CD4-positive, alpha-beta T cell (primary cell): Measurements from ENCODE around the gene ARID3A. TPM values are rescaled to one million over a fixed set of nuclear protein-coding genes. Genes with fewer than 3 reads are reported as not detected.

ENCODE experiments used
- ATAC-seq: fragments of 200-7000 bp; cut with Tn5 transposase; one replicate; pipeline ENCODE4 v1.10.0; 2022; ENCODE audit warnings: mild to moderate bottlenecking; ENCODE audit not compliant: poor library complexity
- CTCF ChIA-PET: fragments of 350-600 bp; sonication (Branson Sonifier 250); formaldehyde crosslinking; loops from one replicate; lab custom pipeline; 2021; ENCODE audit warnings: antibody characterized with exemption, inconsistent platforms; lab: Charles Lee
- POLR2A ChIA-PET: fragments of 350-600 bp; sonication (Branson Sonifier 250); formaldehyde crosslinking; loops from one replicate; lab custom pipeline; 2021; ENCODE audit warnings: antibody characterized with exemption, inconsistent platforms; lab: Charles Lee
- DNase-seq, 14 experiments: peaks; one replicate each; pipeline ENCODE4 v3.0.0-alpha.2; 2013 to 2020; ENCODE audit warnings: mixed read lengths in 2 of 14
- H3K27ac ChIP-seq, 2 donors: one replicate each; pipeline versions ENCODE4 v1.5.1 to v1.7.0; 2013; ENCODE audit warnings: low read length in 2 of 2, low read depth in 1 of 2, mild to moderate bottlenecking in 1 of 2
- H3K27me3 ChIP-seq, 2 experiments: 1 replicate in 1 of 2; 2 replicates in 1 of 2; pipeline versions ENCODE4 v1.6.1 to v1.7.0; 2013; ENCODE audit warnings: low read length in 2 of 2, control low read depth in 1 of 2, mild to moderate bottlenecking in 1 of 2, moderate library complexity in 1 of 2; ENCODE audit not compliant: insufficient read depth in 2 of 2, control insufficient read depth in 1 of 2
- H3K36me3 ChIP-seq: one replicate; pipeline ENCODE4 v1.6.1; 2013; ENCODE audit warnings: low read length, control low read depth; ENCODE audit not compliant: insufficient read depth
- H3K4me1 ChIP-seq: one replicate; pipeline ENCODE4 v1.6.1; 2013; ENCODE audit warnings: low read length, control low read depth; ENCODE audit not compliant: insufficient read depth
- H3K4me3 ChIP-seq: one replicate; pipeline ENCODE4 v1.5.1; 2013; ENCODE audit warnings: mild to moderate bottlenecking, low read length, moderate library complexity
- H3K9me3 ChIP-seq, 2 experiments: 1 replicate in 1 of 2; 2 replicates in 1 of 2; pipeline versions ENCODE4 v1.6.1 to v1.7.0; 2013; ENCODE audit warnings: low read length in 2 of 2, mild to moderate bottlenecking in 2 of 2, control low read depth in 1 of 2, moderate library complexity in 1 of 2; ENCODE audit not compliant: control insufficient read depth in 1 of 2, insufficient read depth in 1 of 2
- H3K27ac Mint-ChIP-seq: one replicate; pipeline ENCODE4 v1.8.0; 2020; ENCODE audit warnings: mixed read lengths
- H3K27me3 Mint-ChIP-seq: one replicate; pipeline ENCODE4 v1.8.0; 2021; ENCODE audit warnings: mixed read lengths
- H3K36me3 Mint-ChIP-seq: one replicate; pipeline ENCODE4 v1.8.0; 2021; ENCODE audit warnings: low read depth, mixed read lengths
- H3K4me1 Mint-ChIP-seq: one replicate; pipeline ENCODE4 v1.8.0; 2021; ENCODE audit warnings: low read depth, mixed read lengths
- H3K4me3 Mint-ChIP-seq: one replicate; pipeline ENCODE4 v1.8.0; 2020; ENCODE audit warnings: mild to moderate bottlenecking, mixed read lengths
- H3K9me3 Mint-ChIP-seq: one replicate; pipeline ENCODE4 v1.8.0; 2020; ENCODE audit warnings: mixed read lengths
- CTCF ChIP-seq: fragments of 200-600 bp; IDR thresholded peaks from one replicate; pipeline ENCODE4 v1.8.0; 2022; ENCODE audit warnings: antibody characterized with exemption, mild to moderate bottlenecking
- intact Hi-C, 2 experiments: fragments of 100-400 bp; cut with DNase I in 1 of 2; cut with micrococcal nuclease in 1 of 2; formaldehyde crosslinking; loops; one replicate each; pipeline versions ENCODE4 v1.15.1 to v1.9.0; 2023 to 2025; cut with DNase I, micrococcal nuclease
- total RNA-seq, 174 experiments: library from RNA in 2 of 174; stranded (reverse) in 2 of 174; gene quantifications; one replicate each; pipeline ENCODE4 v1.2.3 and lab custom pipeline; 2021 to 2026

The ARID3A gene
- total RNA-seq, 2 experiments from 2014 or later, result 3.7 to 4.1 TPM

- intact Hi-C loops, result no loop called here
- no peak overlapping the region for H3K27ac Mint-ChIP-seq
- H3K9me3 ChIP-seq, result no peaks in the 10 kb centered on the region
- ATAC-seq (no peak), DNase-seq (no peak)
- peaks cover 41% of the 10 kb centered on the region for H3K36me3 ChIP-seq
- no peaks in the 10 kb centered on the region for H3K9me3 Mint-ChIP-seq
- H3K4me1 ChIP-seq, result peaks cover 20% of the 10 kb centered on the region
- no peak for TF ChIP-seq CTCF
- H3K27ac ChIP-seq, result no peak overlapping the region
- CTCF ChIA-PET, result no interaction called here
- peaks cover 0 to 10% of the 10 kb centered on the region in 2 experiments for H3K27me3 ChIP-seq
- H3K27me3 Mint-ChIP-seq, result peaks cover 7% of the 10 kb centered on the region
- H3K4me1 Mint-ChIP-seq, result peaks cover 8% of the 10 kb centered on the region
- POLR2A ChIA-PET, result no interaction called here
- no peak overlapping the region for H3K4me3 Mint-ChIP-seq
- peaks cover 23% of the 10 kb centered on the region for H3K36me3 Mint-ChIP-seq
- H3K4me3 ChIP-seq, result no peak overlapping the region
Measured at GRCh38 chr19:991932-992669, 66.3 kb downstream of the ARID3A start.

GRCh38 chr19:992670-993055 lies 66.8 kb downstream of the ARID3A start:
- DNase-seq (no peak), ATAC-seq (no peak)
- ChIA-PET CTCF (no interaction called here), POLR2A (no interaction called here)
- no peak overlapping the region for H3K27ac ChIP-seq
- H3K9me3 Mint-ChIP-seq, result no peaks in the 10 kb centered on the region
- H3K4me1 ChIP-seq, result peaks cover 23% of the 10 kb centered on the region
- H3K4me3 ChIP-seq, result no peak overlapping the region
- H3K27me3 ChIP-seq, result peaks cover 0 to 15% of the 10 kb centered on the region in 2 experiments
- H3K36me3 Mint-ChIP-seq, result peaks cover 23% of the 10 kb centered on the region
- peaks cover 8% of the 10 kb centered on the region for H3K27me3 Mint-ChIP-seq
- H3K4me3 Mint-ChIP-seq, result no peak overlapping the region
- no peak overlapping the region for H3K27ac Mint-ChIP-seq
- TF ChIP-seq CTCF, result no peak
- peaks cover 37% of the 10 kb centered on the region for H3K36me3 ChIP-seq
- intact Hi-C loops, result no loop called here
- H3K4me1 Mint-ChIP-seq, result peaks cover 8% of the 10 kb centered on the region
- no peaks in the 10 kb centered on the region for H3K9me3 ChIP-seq

- no peak for TF ChIP-seq CTCF
- H3K36me3 Mint-ChIP-seq, result peaks cover 23% of the 10 kb centered on the region
- ATAC-seq (no peak), DNase-seq (no peak)
- H3K4me1 Mint-ChIP-seq, result peaks cover 8% of the 10 kb centered on the region
- no peak overlapping the region for H3K27ac Mint-ChIP-seq
- Histone ChIP-seq H3K27me3 (peaks cover 7 to 23% of the 10 kb centered on the region in 2 experiments), H3K4me1 (peaks cover 23% of the 10 kb centered on the region), H3K27ac (no peak overlapping the region), H3K36me3 (peaks cover 32% of the 10 kb centered on the region), H3K4me3 (no peak overlapping the region), H3K9me3 (no peaks in the 10 kb centered on the region)
- H3K27me3 Mint-ChIP-seq, result peaks cover 15% of the 10 kb centered on the region
- no peak overlapping the region for H3K4me3 Mint-ChIP-seq
- intact Hi-C loops, result no loop called here
- H3K9me3 Mint-ChIP-seq, result no peaks in the 10 kb centered on the region
- CTCF ChIA-PET, result no interaction called here
- POLR2A ChIA-PET, result no interaction called here
Measured at GRCh38 chr19:993361-993830, 67.6 kb downstream of the ARID3A start.
